Tibial nerve (tissue), 3 donors: Measurements from ENCODE around the gene ZNF648.

ENCODE experiments used
- CTCF ChIP-seq, 5 experiments: fragments of 200-600 bp in 3 of 5; fragments of 450-650 bp in 2 of 5; sonication (generic) in 3 of 5; IDR thresholded peaks; one replicate each; pipeline ENCODE4 v1.5.1; 2016 to 2019; ENCODE audit warnings: antibody characterized with exemption in 5 of 5, mild to moderate bottlenecking in 3 of 5, moderate library complexity in 2 of 5
- POLR2A ChIP-seq, 2 donors: fragments of 450-650 bp; IDR thresholded peaks; one replicate each; pipeline ENCODE4 v1.6.1; 2017; ENCODE audit warnings: antibody characterized with exemption in 2 of 2, mild to moderate bottlenecking in 2 of 2, moderate library complexity in 2 of 2

- TF ChIP-seq POLR2A (IDR thresholded peaks at IDR 0.05) (no peak), CTCF (IDR thresholded peaks at IDR 0.05) (no peak)
Measured at GRCh38 chr1:182085726-182086125, 24.2 kb upstream of the ZNF648 start.
